HepG2 (cell line): ENCODE measurements around the gene HSD3B7. TPM values are rescaled to one million over a fixed set of nuclear protein-coding genes. Genes with fewer than 3 reads are reported as not detected.

ENCODE experiments used
- CEBPG ChIP-seq: IDR thresholded peaks from 2 replicates; pipeline ENCODE4 v1.6.1; 2016
- CTCF ChIP-seq: sonication (generic); formaldehyde crosslinking; IDR thresholded peaks from 2 replicates; pipeline ENCODE4 v1.5.0; 2020; ENCODE audit warnings: mild to moderate bottlenecking, missing genetic modification reagents, moderate library complexity
- EED ChIP-seq: sonication (generic); formaldehyde crosslinking; IDR thresholded peaks from 2 replicates; pipeline ENCODE4 v1.5.0; 2020; ENCODE audit warnings: mild to moderate bottlenecking, missing genetic modification reagents
- FUBP1 ChIP-seq: sonication (generic); formaldehyde crosslinking; IDR thresholded peaks from 2 replicates; pipeline ENCODE4 v1.5.1; 2020; ENCODE audit warnings: missing genetic modification reagents, mild to moderate bottlenecking, borderline replicate concordance
- GABPB1 ChIP-seq: IDR thresholded peaks from 2 replicates; pipeline ENCODE4 v1.6.1; 2016; ENCODE audit warnings: mild to moderate bottlenecking, missing genetic modification reagents, moderate library complexity, missing compliant biosample characterization
- HMGA1 ChIP-seq: sonication (generic); formaldehyde crosslinking; conservative IDR thresholded peaks from 2 replicates; pipeline ENCODE4 v1.4.0; 2020; ENCODE audit warnings: missing genetic modification reagents
- HNRNPH1 ChIP-seq: fragments of 200-400 bp; formaldehyde crosslinking; optimal IDR thresholded peaks from 2 replicates; pipeline ENCODE3; 2017; ENCODE audit warnings: mild to moderate bottlenecking, low read depth, low read length
- KDM2A ChIP-seq: sonication (generic); formaldehyde crosslinking; IDR thresholded peaks from 2 replicates; pipeline ENCODE4 v1.4.0; 2020; ENCODE audit warnings: low read depth, missing genetic modification reagents, borderline replicate concordance
- MED8 ChIP-seq: sonication (generic); formaldehyde crosslinking; IDR thresholded peaks from 2 replicates; pipeline ENCODE4 v1.8.1; 2023; ENCODE audit warnings: mild to moderate bottlenecking, missing genetic modification reagents; ENCODE audit not compliant: insufficient replicate concordance
- MYPOP ChIP-seq: sonication (generic); formaldehyde crosslinking; IDR thresholded peaks from 2 replicates; pipeline ENCODE4 v1.8.1; 2023; ENCODE audit warnings: mild to moderate bottlenecking, moderate library complexity, missing genetic modification reagents
- PLRG1 ChIP-seq: fragments of 450-650 bp; conservative IDR thresholded peaks from 2 replicates; pipeline ENCODE4 v1.6.1; 2016
- SIN3B ChIP-seq: fragments of 150-350 bp; IDR thresholded peaks from 2 replicates; pipeline ENCODE4 v1.6.1; 2014; ENCODE audit warnings: low read length
- XRCC5 ChIP-seq: fragments of 200-400 bp; formaldehyde crosslinking; optimal IDR thresholded peaks from 2 replicates; pipeline ENCODE3; 2017; ENCODE audit warnings: mild to moderate bottlenecking, low read length
- ZNF362 ChIP-seq: sonication (generic); formaldehyde crosslinking; IDR thresholded peaks from 2 replicates; pipeline ENCODE4 v1.4.0; 2020; ENCODE audit warnings: missing genetic modification reagents, mild to moderate bottlenecking, borderline replicate concordance
- ZNF432 ChIP-seq: sonication (generic); formaldehyde crosslinking; IDR thresholded peaks from 2 replicates; pipeline ENCODE4 v1.5.0; 2020; ENCODE audit warnings: missing genetic modification reagents, mild to moderate bottlenecking, borderline replicate concordance
- ZNF441 ChIP-seq: sonication (generic); formaldehyde crosslinking; IDR thresholded peaks from 2 replicates; pipeline ENCODE4 v1.7.0; 2021; ENCODE audit warnings: missing genetic modification reagents, borderline replicate concordance
- ZNF552 ChIP-seq: sonication (generic); formaldehyde crosslinking; IDR thresholded peaks from 2 replicates; pipeline ENCODE4 v1.9.0; 2022; ENCODE audit warnings: missing genetic modification reagents, mild to moderate bottlenecking, borderline replicate concordance
- ZNF589 ChIP-seq: sonication (generic); formaldehyde crosslinking; conservative IDR thresholded peaks from 2 replicates; pipeline ENCODE4 v1.8.0; 2022; ENCODE audit warnings: mild to moderate bottlenecking, moderate library complexity, missing genetic modification reagents
- ZNF670 ChIP-seq: sonication (generic); formaldehyde crosslinking; IDR thresholded peaks from 2 replicates; pipeline ENCODE4 v1.8.0; 2022; ENCODE audit warnings: mild to moderate bottlenecking, missing genetic modification reagents, borderline replicate concordance
- ZNF770 ChIP-seq: sonication (generic); formaldehyde crosslinking; IDR thresholded peaks from 2 replicates; pipeline ENCODE4 v1.5.0; 2020; ENCODE audit warnings: mild to moderate bottlenecking, missing genetic modification reagents
- ZSCAN31 ChIP-seq: sonication (generic); formaldehyde crosslinking; IDR thresholded peaks from 2 replicates; pipeline ENCODE4 v1.5.0; 2020; ENCODE audit warnings: low read depth, mild to moderate bottlenecking, missing genetic modification reagents
- polyA plus RNA-seq, 8 experiments: library from polyadenylated mRNA; depleted of rRNA in 3 of 8; stranded (reverse) in 7 of 8; unstranded in 1 of 8; fragments of >200 nt; fragmentation: Illumina TruSeq in 4 of 8; extraction: Trizol in 4 of 8; gene quantifications; 2 replicates each; pipeline versions ENCODE4 v1.2.1 to v1.2.3, GENCODE V29; 2011 to 2016; ENCODE audit warnings: low read depth in 4 of 8, missing spikeins in 1 of 8, mixed read lengths in 1 of 8; ENCODE audit not compliant: insufficient read depth in 1 of 8
- total RNA-seq, 5 experiments: library from RNA; depleted of rRNA; stranded (reverse); fragments of >200 nt; fragmentation: Illumina TruSeq; extraction: Trizol; gene quantifications; 2 replicates each; pipeline ENCODE4 v1.2.3, GENCODE V29; 2016; ENCODE audit warnings: low read depth in 1 of 5

Gene HSD3B7
- total and polyA plus RNA-seq, 2 of the 13 experiments (the other 11 are each of a cell fraction or from before 2014, with no cell fraction given) = 32.9 to 69.7 TPM

DNA sequence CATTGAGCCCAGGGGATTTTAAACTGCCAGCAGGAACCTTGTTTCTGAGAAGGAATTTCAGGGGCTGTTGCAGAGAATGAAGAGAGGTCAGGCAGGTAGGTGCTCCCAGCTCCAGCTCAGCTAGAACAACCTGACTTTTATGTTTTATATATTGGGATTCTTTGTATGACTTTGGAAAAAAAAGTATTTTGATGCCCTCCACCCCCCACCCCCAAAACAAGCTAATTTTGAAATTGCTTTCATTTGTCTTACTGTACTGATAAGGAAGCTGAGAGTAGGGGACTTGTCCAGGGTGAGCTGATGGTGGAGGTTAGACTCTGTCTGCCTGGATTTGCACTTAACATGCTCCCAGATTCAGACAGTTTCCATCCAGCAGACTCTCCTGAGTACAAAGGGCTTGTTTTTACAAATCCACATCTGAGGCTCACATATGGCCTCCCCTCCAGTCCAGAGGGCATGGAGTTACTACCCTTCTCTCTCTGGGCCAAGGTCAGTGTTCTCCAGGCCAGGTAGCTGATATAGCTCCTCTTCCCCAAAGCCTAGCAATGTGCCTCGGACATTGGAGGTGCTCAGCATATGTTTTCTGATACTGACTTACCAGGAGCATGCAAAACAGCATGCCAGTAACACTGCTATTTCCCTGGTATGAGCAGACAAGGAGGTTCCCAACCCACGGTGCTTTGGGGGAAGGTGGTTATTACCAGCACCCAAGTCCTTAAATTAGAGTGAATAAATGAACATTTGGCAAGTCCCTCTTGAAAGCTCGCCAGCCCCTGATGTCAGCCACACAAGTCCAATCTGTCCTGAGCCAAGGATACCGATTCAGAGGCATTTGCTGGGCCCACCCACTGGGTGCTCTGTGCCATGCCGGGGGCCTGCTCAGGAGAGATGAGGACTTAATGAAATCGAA, 14.1 kb downstream of the HSD3B7 start (continued):
- TF ChIP-seq CTCF (peak; percentile 32), ZNF552 (CRISPR knock-in tag) (no peak), HMGA1 (CRISPR knock-in tag) (no peak), XRCC5 (peak; percentile 56), MYPOP (CRISPR knock-in tag) (no peak), ZNF770 (CRISPR knock-in tag) (peak; percentile 86), CEBPG (CRISPR knock-in tag) (no peak), ZNF362 (CRISPR knock-in tag) (peak; percentile 66; the same call in 1 of the 2 replicates), MED8 (CRISPR knock-in tag) (peak; percentile 89), EED (no peak), ZSCAN31 (CRISPR knock-in tag) (peak; percentile 29; the same call in 1 of the 2 replicates), GABPB1 (CRISPR knock-in tag) (no peak; the same call in 1 of the 2 replicates), ZNF441 (CRISPR knock-in tag) (peak; percentile 43; the same call in 1 of the 2 replicates), ZNF589 (CRISPR knock-in tag) (no peak; the same call in 1 of the 2 replicates), FUBP1 (CRISPR knock-in tag) (no peak), SIN3B (no peak), ZNF432 (CRISPR knock-in tag) (peak; percentile 92), ZNF670 (CRISPR knock-in tag) (no peak; the same call in 1 of the 2 replicates), KDM2A (CRISPR knock-in tag) (peak; percentile 35; the same call in 1 of the 2 replicates), HNRNPH1 (no peak), PLRG1 (no peak)
